Measurements from ENCODE around the gene PCSK6.

The PCSK6 gene

GRCh38 chr15:101266034-101266433 is 223.5 kb downstream of the PCSK6 start:
- CTCF ChIA-PET: no interaction called here
- TF ChIP-seq HDGF (IDR thresholded peaks at IDR 0.05; ENCODE audit: borderline replicate concordance) (no peak), LEF1 (IDR thresholded peaks at IDR 0.05; ENCODE audit: borderline replicate concordance) (no peak), TARDBP (IDR thresholded peaks at IDR 0.05) (no peak), BHLHE40 (IDR thresholded peaks at IDR 0.05; ENCODE audit: borderline replicate concordance) (no peak), CTBP1 (IDR thresholded peaks at IDR 0.05; ENCODE audit: borderline replicate concordance) (no peak), PKNOX1 (IDR thresholded peaks at IDR 0.05) (no peak), ZNF384 (IDR thresholded peaks at IDR 0.05) (no peak), FOXA1 (IDR thresholded peaks at IDR 0.05) (no peak), FOXM1 (IDR thresholded peaks at IDR 0.05; ENCODE audit: borderline replicate concordance) (no peak), L3MBTL2 (conservative IDR thresholded peaks at IDR 0.05) (no peak), FOXK2 (IDR thresholded peaks at IDR 0.05) (no peak), ELF4 (IDR thresholded peaks at IDR 0.05) (no peak), SUZ12 (IDR thresholded peaks at IDR 0.05) (no peak), ARNT (IDR thresholded peaks at IDR 0.05) (no peak), NFRKB (IDR thresholded peaks at IDR 0.05) (no peak), SP1 (IDR thresholded peaks at IDR 0.05) (no peak)
- POLR2A ChIA-PET: interaction anchor here (0.6 to 0.9 kb wide), 2 partner anchors 10 to 287 kb away, joined by 3 read pairs; no protein-coding TSS in a partner anchor
- no peak for DNase-seq (ENCODE audit: extremely low spot score)

DNA sequence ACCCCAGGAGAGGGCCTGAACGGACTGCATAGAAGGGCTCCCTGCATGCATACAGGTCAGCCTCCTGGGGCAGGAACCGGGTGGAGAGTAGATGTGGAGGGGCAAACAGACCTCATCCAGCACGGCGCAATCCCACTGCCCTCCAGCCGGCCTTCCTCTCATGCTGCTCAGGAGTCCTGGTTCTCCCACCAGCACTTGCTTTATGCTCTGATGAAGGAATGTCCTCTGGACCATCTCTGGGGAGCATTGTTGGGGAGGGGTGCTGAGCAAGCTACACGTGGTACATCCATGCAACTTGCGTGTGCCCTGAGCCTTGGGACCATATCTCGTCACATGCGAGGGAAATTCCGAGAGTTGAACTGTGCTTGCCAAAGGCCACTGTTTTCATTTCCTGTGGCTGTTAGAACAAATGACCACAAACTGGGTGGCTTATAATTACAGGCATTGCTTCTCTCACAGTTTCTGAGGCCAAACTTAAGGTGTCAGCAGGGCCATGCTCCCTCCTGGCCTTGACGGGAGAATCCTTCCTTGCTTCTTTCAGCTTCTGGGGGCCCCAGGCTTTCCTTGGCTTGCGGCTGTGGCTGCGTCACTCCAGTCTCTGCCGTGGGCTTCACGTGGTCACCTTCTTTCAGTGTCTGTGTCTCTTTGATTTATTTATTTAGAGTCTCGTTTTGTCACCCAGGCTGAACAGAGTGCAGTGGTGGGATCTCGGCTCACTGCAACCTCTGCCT is 224.4 kb downstream of the PCSK6 start:
- no peak for TF ChIP-seq HDGF (IDR thresholded peaks at IDR 0.05; ENCODE audit: borderline replicate concordance)
- TF ChIP-seq FOXK2 (IDR thresholded peaks at IDR 0.05): no peak
- no peak for TF ChIP-seq PKNOX1 (IDR thresholded peaks at IDR 0.05)
- TF ChIP-seq TARDBP (IDR thresholded peaks at IDR 0.05): no peak
- TF ChIP-seq ARNT (IDR thresholded peaks at IDR 0.05): no peak
- no peak for TF ChIP-seq ZNF384 (IDR thresholded peaks at IDR 0.05)
- TF ChIP-seq SP1 (IDR thresholded peaks at IDR 0.05): no peak
- TF ChIP-seq FOXA1 (IDR thresholded peaks at IDR 0.05): no peak
- no peak for TF ChIP-seq CTBP1 (IDR thresholded peaks at IDR 0.05; ENCODE audit: borderline replicate concordance)
- no peak for TF ChIP-seq SUZ12 (IDR thresholded peaks at IDR 0.05)
- no peak for TF ChIP-seq NFRKB (IDR thresholded peaks at IDR 0.05)
- no peak for TF ChIP-seq LEF1 (IDR thresholded peaks at IDR 0.05; ENCODE audit: borderline replicate concordance)
- no peak for TF ChIP-seq FOXM1 (IDR thresholded peaks at IDR 0.05; ENCODE audit: borderline replicate concordance)
- no peak for TF ChIP-seq BHLHE40 (IDR thresholded peaks at IDR 0.05; ENCODE audit: borderline replicate concordance)
- TF ChIP-seq ELF4 (IDR thresholded peaks at IDR 0.05): no peak
- TF ChIP-seq L3MBTL2 (conservative IDR thresholded peaks at IDR 0.05): no peak
- no peak for DNase-seq (ENCODE audit: extremely low spot score)
- CTCF ChIA-PET: no interaction called here
- POLR2A ChIA-PET: no interaction called here

GRCh38 chr15:101264011-101264410 is 225.5 kb downstream of the PCSK6 start:
- no peak for DNase-seq (ENCODE audit: extremely low spot score)
- ChIA-PET POLR2A (no interaction called here), CTCF (no interaction called here)
- no peak for TF ChIP-seq FOXM1 (IDR thresholded peaks at IDR 0.05; ENCODE audit: borderline replicate concordance)
- no peak for TF ChIP-seq FOXK2 (IDR thresholded peaks at IDR 0.05)
- TF ChIP-seq HDGF (IDR thresholded peaks at IDR 0.05; ENCODE audit: borderline replicate concordance): no peak
- TF ChIP-seq TARDBP (IDR thresholded peaks at IDR 0.05): no peak
- TF ChIP-seq ZNF384 (IDR thresholded peaks at IDR 0.05): no peak

DNA sequence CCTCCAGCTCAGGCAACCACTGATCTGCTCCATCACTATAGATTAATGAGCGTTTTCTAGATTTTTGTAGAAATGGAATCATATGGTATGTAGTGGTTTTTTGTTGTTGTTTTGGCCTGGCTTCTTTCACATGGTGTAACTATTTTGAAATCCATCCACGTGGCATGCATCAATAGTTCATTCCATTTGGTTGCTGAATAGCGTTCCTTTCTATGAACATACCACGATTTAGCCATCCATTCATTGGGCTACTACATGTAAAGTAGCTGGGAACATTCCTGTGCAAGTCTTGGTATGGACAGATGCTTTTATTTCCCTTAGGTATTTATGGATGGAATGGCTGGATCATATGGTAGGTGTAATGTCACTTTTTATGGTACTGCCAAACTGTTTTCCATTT is 227.0 kb downstream of the PCSK6 start:
- no peak for DNase-seq (ENCODE audit: extremely low spot score)
- TF ChIP-seq L3MBTL2 (conservative IDR thresholded peaks at IDR 0.05) (no peak), ZNF384 (IDR thresholded peaks at IDR 0.05) (no peak), PKNOX1 (IDR thresholded peaks at IDR 0.05) (no peak), SUZ12 (IDR thresholded peaks at IDR 0.05) (no peak), BHLHE40 (IDR thresholded peaks at IDR 0.05; ENCODE audit: borderline replicate concordance) (no peak), CTBP1 (IDR thresholded peaks at IDR 0.05; ENCODE audit: borderline replicate concordance) (no peak), TARDBP (IDR thresholded peaks at IDR 0.05) (no peak), FOXM1 (IDR thresholded peaks at IDR 0.05; ENCODE audit: borderline replicate concordance) (no peak), SP1 (IDR thresholded peaks at IDR 0.05) (no peak), ELF4 (IDR thresholded peaks at IDR 0.05) (no peak), FOXA1 (IDR thresholded peaks at IDR 0.05) (no peak), HDGF (IDR thresholded peaks at IDR 0.05; ENCODE audit: borderline replicate concordance) (no peak), LEF1 (IDR thresholded peaks at IDR 0.05; ENCODE audit: borderline replicate concordance) (no peak), FOXK2 (IDR thresholded peaks at IDR 0.05) (no peak), ARNT (IDR thresholded peaks at IDR 0.05) (no peak), NFRKB (IDR thresholded peaks at IDR 0.05) (no peak)
- POLR2A ChIA-PET: no interaction called here
- CTCF ChIA-PET: interaction anchor here (0.7 to 1.0 kb wide), 3 partner anchors 23 to 251 kb away, joined by 3 to 5 read pairs (median 3); no protein-coding TSS in a partner anchor

GRCh38 chr15:101258238-101259144 is 231.0 kb downstream of the PCSK6 start:
- TF ChIP-seq SUZ12 (IDR thresholded peaks at IDR 0.05): no peak
- TF ChIP-seq LEF1 (IDR thresholded peaks at IDR 0.05; ENCODE audit: borderline replicate concordance): no peak
- TF ChIP-seq ARNT (IDR thresholded peaks at IDR 0.05): no peak
- TF ChIP-seq NFRKB (IDR thresholded peaks at IDR 0.05): no peak
- TF ChIP-seq FOXM1 (IDR thresholded peaks at IDR 0.05; ENCODE audit: borderline replicate concordance): no peak
- no peak for TF ChIP-seq BHLHE40 (IDR thresholded peaks at IDR 0.05; ENCODE audit: borderline replicate concordance)
- no peak for TF ChIP-seq ZNF384 (IDR thresholded peaks at IDR 0.05)
- no peak for TF ChIP-seq TARDBP (IDR thresholded peaks at IDR 0.05)
- TF ChIP-seq CTBP1 (IDR thresholded peaks at IDR 0.05; ENCODE audit: borderline replicate concordance): no peak
- TF ChIP-seq PKNOX1 (IDR thresholded peaks at IDR 0.05): no peak
- no peak for TF ChIP-seq SP1 (IDR thresholded peaks at IDR 0.05)
- no peak for TF ChIP-seq ELF4 (IDR thresholded peaks at IDR 0.05)
- TF ChIP-seq FOXA1 (IDR thresholded peaks at IDR 0.05): no peak
- TF ChIP-seq FOXK2 (IDR thresholded peaks at IDR 0.05): no peak
- TF ChIP-seq L3MBTL2 (conservative IDR thresholded peaks at IDR 0.05): no peak
- TF ChIP-seq HDGF (IDR thresholded peaks at IDR 0.05; ENCODE audit: borderline replicate concordance): no peak
- CTCF ChIA-PET: interaction anchor here (1.0 to 1.9 kb wide), 11 partner anchors 9 to 250 kb away, joined by 3 to 16 read pairs (median 7); no protein-coding TSS in a partner anchor
- DNase-seq (ENCODE audit: extremely low spot score): peak; percentile 62
- POLR2A ChIA-PET: interaction anchor here (0.6 to 1.0 kb wide), 4 partner anchors 37 to 242 kb away, joined by 3 to 4 read pairs (median 3); partner anchors contain the start of gene SNRPA1
